ENCODE measurements around the gene CARD9.
"Not testable (repeated sequence)": the region's sequence is repeated elsewhere in the genome, so short reads cannot be mapped to it uniquely, and the experiment has no call there.

CARD9 gene

DNA sequence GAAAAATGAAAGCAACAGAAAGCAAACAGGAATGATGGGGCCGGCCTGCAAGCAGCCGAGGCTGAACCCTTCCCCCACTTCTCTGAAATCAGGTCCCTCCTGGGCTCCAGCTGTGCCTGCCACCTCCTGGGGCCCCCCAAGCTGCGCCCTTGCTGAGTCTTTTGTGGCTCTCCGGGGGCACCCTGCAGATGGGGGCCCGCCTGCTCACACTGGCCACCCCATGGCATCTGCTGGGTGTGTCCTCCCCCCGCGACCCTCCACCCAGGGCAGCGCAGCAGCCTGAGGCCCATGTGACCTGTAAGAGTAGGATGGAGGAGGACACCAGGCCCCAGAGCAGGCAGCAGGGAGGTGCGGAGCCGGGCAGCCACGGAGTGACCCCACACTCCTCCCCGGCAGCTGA is 40.4 kb downstream of the CARD9 start:
- DNase-seq = no peak

DNA sequence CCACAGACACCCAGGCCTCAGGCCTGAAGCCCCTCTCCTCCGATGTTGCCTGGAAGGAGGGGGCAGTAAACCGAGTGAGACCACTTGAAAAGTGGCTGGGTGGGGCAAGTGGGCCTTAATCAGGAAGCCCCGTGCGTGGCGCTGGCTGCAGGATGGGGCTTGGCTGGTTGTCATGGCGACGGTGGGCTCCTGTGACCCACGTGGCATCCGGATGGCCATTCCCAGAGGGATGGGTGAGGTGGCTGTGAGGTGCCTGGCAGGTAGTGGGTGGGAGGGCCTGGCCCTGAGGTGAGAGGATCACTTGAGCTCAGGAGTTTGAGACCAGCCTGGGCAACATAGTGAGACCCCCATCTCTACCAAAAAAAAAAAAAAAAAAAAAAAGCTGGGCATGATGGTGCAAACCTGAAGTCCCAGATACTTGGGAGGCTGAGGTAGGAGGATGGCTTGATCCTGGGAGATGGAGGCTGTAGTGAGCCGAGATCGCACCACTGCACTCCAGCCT is 40.9 kb downstream of the CARD9 start:
- no peak for DNase-seq

DNA sequence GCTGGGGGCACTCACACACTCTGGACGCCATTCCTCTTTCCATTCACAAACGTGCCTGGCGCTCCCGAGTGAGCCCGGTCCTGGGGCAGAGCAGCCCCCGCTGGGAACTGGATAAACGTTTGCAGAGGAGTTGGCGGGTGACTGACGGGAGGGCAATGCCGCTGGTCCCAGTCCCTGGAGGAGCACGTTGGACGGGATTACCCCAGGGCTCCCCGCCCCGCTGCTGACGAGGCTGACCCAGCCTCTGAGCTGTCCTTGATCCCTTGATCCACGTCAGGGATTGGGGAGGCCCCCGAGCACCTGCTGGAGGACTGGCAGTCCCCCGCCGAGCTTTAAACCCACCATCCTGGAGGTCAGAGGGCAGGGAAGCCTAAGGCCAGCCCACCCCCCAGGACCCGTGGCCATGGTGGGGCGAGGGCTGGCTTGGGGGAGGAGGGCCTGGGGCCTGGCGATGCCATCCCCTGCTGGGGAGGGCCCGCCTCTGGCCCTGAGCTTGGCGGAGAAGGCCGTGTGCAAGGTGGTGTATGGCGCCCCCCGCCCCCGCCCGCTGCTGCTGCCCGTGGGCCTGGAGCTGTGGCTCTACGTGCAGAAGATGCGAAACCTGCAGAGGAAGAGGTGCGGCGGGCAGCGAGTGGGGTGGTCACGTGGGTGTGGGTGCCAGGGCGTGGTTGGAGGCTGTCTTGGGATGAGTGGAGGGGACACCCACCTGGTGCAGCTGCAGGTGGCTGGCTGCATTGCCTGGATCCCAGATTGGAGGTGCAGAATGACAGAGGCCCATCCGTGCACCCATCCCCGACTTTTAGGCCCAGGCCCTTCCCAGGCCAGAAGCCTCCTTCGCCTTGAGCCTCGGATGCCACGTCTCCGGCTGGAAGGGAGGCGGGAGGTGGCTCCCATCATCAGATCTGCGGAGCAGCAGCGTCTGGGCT is 41.6 kb downstream of the CARD9 start:
- DNase-seq = no peak

DNA sequence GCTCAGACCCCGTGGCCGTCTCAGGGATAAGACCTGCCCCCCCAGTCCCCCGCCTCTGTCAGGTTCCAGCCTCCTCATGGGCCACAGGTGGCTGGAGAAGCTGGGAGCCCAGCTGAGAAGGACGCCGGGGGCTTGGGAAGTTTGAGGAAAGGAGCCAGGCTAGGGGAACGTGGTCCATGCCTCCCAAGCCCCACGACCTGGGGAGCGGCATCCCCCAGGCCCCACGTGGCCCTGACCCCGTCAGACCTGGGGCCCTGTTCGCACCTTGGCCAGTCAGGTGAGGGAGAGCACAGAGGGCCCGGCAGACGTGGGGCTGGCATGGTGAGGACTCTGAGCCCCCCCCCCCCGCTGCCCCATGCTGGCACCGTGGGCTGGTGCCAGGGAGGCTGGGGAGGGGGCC is 42.4 kb downstream of the CARD9 start:
- DNase-seq = no peak

DNA sequence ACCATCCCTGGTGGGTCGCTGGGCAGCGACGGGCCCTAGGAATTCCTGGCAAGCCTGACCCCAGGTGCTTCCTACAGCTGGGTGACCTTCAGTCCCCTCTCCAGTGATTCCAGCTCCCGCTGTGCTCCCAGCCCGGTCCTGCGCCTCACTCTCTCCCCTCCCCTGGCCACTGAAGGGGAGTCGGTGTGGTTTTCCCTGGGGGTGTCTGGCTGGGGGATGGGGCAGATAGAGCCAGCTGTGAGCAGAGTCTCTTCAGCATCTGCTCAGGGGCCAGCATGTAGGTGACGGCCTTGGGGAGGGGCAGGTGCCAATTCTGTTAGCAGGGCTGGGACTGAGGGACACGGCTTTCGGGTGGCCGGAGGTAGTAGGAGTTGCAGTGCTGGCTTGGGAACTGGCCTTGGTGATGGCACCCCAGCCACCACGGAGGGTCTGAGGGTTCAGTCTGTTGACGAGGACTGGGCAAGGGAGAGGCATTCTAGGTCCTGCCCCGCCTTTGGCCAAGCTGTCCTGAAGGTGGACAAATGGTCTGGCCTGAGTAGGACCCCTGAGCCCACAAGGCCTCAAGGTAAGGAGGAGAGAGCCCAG is 43.0 kb downstream of the CARD9 start:
- DNase-seq = no peak

DNA sequence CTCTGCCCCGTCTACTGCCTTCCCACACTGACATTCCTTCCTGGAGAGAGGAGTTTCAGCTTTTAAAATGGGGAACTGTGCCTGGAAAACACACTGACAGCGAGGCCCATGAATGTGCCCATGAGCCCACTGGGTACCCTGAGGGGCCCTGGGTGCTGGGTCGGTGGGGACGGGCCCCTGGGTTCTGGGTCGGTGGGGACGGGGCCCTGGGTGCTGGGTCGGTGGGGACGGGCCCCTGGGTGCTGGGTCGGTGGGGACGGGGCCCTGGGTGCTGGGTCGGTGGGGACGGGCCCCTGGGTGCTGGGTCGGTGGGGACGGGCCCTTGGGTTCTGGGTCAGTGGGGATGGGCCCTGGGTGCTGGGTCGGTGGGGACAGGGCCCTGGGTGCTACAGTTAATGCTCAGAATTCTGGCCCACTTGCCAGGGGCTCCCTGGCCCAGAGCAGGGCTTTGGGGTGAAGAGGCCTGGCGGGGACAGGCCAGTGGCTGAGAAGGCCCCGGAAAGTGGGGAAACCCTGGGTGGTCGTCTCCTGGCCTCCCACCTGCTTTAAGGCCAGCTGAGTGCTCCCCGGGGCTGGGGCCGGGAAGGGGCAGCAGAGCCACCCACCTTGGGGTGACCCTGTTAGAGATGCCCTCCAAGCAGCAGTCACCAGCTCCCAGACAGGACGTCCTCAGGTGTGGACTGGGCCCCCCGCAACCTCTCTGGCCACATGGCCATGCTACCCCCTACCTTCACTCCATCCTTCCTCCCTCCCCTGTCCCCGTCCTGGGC is 43.6 kb downstream of the CARD9 start:
- DNase-seq = no peak

DNA sequence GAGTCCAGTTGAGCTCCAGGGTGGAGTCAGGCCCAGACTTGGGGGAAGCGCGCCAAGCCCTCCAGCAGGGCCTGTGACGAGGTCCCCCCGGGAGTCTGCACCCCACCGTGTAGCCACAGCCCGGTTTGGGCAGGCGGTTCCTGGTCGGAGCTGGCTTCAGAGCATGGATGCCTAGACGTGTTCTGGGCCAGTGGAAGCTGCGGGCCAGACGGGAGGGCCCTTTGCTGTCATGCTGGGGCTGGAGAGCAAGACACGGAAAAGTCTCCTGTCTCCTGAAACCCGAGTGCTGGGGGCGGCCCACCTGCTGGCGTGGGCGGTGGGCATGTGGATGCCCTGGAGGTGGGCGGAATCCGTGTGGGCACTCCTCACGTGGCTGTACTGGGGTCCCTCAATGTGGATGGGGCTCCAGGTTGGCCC is 44.2 kb downstream of the CARD9 start:
- DNase-seq = no peak

DNA sequence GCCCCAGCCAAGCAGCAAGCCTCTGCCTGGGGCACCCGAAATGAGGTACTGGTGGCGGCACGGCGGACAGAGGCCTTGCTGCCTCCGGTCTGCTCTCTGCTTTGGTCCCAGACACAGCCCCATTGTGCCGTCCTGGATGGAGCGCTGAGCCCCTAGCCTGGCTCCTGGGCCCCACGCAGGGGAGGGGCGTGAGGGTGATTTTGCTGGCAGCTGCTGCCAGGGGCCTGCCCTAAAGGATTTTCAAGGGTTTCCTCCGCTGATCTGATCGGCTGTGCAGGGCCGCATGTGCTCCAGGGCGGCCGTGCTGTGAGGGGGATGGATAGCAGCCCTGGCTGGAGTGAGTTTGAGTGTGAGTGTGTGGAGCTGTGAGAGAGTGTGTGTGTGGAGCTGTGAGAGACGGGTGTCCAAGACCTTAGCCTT is 44.8 kb downstream of the CARD9 start:
- no peak for DNase-seq

DNA sequence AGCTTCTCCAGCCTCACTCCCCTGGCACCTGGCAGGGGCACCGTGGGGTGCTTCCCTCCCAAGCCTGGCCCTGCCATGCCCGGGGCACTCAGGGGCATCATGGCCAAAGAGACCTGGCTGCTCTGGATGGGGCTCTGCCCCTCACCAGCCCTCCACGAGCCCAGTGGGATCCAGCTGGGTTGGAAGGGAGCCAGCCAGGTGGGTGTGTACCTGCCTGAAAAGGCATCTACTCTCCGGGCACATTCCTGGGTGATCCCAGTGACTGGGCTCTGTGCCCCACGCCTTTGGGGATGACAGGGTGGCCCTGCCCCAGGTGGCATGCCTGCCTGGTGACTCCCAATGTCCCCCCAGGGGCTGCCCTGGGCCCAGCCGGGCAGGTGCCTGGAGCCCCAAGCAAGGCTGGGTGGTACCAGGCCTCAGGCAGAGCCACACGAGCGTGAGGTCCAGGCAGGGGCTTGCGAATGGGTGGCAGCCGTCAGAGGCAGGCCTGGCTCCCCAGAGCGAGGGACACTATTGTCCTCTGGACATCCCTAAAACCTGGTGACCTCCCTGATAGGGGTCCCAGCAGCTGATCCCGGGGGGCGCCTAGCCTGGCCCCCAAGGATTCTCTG is 45.4 kb downstream of the CARD9 start:
- DNase-seq = no peak

DNA sequence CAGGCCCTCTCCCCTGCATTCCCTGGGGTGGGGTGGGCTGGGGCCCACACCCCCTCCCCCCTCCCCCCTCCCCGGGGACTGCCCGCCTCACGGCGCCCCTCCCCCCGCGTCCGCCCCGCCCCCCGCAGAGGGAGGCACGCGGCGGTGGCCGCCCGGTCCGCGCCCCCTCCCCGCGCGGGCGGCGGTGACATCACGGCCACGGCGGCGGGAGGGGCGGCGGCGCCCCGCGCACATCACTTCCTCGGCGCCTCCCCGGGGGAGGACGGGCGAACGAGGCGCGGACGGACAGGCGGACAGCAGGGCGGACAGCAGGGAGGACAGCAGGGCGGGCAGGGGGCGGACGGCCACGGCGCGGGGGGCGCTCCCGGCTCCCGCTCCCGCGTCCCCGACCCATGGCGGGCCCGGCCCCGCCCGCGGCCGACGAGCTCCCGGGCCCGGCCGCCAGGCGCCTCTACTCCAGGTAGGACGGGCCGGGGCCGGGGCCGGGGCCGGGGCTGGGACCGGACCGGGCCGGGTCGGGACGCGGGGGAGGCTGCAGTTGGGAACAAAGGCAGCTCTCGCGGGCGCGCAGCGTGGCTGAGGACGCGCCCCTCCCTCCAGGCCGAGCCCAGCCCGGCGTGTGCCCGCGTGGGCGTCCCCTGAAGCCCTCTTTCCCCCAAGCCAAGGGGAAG is 46.0 kb downstream of the CARD9 start, which contains the start of gene GPSM1:
TSS of gene GPSM1 (plus strand) at position 236 of the 671 bp plus-strand sequence. CDS start at position 393, 157 bp downstream.
- peak in 1 of 2 experiments; percentile 24 for DNase-seq

DNA sequence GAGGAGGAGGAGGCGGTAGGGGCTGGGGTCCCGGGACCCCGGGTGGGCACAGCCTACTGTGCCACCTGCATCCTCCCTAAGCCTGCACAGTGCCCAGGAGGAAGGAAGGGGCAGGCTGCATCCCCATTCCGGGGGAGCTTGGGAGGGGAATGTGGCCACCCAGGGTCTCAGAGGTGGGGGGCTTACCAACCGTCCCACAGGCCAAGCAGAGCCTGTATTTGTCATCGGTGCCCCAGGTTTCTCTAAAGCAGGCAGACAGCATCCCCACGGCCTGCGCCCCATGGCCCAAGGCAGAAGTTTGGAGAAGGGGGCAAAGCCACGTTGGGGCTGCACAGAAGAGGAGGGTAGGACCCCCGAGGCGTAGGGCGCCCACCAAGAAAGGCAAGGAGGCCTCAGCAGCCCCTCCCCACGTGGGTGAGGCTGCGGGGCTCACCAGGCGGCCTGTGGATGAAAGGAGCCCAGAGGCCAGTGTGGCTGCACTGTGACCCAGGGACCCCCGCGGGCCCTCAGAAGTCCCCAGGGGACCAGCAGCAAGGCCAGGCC is 46.6 kb downstream of the CARD9 start:
- DNase-seq = no peak

DNA sequence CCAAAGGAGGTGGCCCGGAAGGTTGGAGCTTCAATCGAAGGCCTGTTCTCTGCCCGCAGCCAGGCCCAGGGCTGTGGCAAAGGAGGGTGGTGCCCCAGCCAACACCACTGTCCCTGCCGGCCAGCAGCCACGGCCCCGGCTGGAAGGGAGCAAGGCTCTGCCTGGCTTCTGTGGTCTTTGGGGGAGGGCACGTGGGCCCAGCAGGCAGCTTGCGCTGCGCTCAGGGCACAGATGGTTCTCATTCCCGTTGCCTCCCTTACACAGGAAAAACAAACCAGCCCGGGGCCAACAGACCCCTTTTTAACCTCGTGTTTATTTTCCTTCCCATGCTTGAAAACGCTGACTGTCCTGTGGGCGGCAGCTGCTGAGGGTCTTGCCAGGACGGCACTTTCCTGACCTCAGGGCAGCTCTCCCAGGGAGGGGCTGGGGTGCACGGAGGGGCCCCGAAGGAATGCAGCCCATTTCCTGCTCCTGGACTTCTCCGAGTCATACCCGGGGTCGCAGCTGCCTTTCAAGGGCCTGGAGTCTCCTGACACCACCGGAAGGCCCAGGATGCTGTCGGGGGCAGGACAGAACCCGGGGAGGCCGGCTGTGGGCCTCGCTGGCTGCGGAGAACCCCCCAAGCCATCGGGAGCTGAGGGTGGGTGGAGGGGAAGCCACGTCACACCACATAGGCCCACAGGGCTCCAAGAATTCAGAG is 47.3 kb downstream of the CARD9 start:
- no peak for DNase-seq

DNA sequence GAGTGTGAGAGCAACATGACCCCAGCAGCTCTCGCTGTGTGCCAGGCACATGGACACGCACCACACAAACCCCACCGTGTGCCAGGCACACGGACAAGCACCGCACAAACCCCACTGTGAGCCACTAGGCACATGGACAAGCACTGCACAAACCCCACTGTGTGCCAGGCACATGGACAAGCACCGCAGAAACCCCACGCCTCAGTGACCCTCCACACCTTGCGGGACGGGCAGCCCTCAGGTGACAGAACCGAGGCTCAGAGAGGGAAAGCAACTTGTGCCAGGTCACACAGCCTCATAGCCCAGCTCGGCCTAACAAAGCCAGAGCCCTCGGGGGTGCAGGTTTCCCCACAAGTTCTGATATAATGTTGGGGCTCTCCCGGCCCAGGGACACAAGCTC is 48.1 kb downstream of the CARD9 start:
- DNase-seq = no peak

DNA sequence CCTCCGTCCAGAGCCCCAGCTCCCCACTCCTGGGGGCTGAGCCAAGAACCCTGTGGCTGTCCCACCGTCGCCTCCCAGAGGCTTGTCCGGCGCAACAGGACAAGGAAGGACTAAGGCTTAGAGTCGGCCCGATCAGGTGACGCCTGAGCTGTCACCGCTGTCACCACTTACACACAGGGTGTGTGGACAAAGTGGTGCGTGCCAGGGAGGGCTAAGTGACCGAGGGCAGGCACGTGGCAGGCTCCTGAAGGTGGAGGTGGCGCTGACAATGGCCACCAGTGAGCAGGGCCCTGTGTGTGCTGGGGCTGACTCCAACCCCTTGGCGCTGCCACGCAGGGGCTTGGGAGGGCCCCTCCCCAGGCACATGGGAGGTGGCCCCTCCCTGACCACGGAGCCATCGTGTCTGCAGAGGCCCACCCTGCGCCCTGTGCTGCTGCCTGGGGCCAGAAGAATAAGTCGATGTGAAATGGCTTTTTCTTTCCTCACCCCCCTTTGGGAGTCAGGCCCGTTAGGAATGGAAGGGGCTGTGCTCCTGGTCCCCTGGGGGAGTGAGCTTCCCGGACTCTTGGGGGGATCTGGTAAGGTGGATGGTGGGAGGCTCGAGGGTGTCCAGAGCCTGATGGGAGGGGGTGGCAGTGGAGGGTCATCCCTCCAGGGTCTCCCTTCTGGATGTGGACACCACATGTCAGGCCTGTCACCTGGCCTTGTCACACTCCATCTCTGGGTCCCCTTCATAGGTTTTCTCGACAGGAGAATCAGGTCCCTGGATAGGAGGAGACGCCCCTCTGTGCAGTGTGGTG is 48.8 kb downstream of the CARD9 start:
- no peak for DNase-seq

DNA sequence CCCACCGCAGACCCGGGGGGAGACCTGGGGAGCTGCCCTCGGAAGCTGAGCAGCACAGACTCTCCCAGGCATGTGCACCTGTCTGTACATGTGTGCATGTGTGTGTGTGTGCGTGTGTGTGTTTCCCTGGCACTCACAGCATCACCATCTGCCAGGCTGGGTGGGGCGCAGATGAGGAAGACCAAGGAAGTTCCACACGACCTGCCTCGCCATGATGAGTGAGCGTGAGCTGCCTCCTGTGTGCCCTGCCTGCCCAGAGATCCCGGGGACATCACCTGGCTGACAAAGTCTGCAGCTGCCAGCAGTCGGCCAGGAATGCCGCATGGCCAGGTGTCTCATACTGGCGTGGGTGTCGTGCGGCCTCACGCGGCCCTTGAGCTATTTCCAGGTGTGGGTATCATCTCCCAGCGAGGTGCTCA is 50.1 kb downstream of the CARD9 start:
- no peak for DNase-seq

DNA sequence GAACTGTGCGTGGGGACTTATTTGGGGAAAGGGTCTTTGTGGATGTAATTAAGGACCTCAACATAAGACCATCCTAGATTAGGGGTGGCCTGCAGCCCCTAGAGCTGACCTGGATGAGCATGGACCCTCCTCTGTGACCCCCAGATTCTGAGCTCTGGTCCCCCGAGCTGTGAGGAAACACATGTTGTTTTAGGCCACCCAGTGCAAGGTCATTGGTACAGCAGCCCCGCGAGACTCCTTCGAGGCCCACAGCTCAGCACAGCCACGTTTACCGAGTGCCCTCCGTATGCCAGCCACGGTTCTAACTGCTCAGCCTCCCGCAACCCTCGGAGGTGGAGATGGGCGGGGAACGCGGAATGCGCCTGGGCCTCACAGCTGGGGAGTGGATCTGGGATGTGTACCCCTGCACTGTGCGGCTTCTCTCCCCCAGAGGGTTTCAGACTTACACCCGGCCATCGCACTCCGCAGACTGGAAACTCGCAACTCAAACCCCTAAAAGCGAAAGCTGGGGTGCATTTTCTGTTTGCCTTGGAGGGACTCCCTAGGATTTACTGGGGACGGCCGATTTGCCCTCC is 50.6 kb downstream of the CARD9 start:
- no peak for DNase-seq

DNA sequence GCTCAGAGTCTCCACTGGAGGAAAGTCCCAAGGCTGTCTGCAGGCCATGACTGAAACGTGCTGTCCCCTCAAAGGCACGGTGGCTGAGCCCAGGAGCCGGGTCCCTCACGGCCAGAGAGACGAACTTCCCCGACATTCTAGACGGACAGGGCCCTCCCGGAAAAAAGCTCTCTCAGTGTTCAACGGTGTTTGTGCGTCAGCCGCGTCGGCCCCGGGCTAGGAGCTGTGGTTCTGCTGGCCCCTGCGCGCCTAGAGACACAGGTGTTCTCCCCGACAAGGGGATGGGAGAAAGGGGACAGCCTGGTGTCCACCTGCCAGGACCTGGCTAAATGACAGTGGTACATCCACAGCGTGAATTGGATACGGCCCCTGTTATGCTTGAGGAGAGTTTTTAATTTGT is 51.9 kb downstream of the CARD9 start:
- DNase-seq = no peak

DNA sequence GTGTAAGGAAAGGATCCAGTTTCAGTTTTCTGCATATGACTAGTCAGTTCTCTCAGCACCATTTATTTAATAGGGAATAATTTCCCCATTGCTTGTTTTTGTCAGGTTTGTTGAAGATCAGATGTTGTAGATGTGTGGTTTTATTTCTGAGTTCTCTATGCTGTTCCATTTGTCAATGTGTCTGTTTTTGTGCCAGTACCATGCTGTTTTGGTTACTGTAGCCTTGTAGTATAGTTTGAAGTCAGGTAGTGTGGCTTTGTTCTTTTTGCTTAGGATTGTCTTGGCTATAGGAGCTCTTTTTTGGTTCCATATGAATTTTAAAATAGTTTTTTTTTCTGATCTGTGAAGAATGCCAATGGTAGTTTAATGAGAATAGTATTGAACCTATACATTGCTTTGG is 52.5 kb downstream of the CARD9 start:
- not testable (repeated sequence) for DNase-seq

DNA sequence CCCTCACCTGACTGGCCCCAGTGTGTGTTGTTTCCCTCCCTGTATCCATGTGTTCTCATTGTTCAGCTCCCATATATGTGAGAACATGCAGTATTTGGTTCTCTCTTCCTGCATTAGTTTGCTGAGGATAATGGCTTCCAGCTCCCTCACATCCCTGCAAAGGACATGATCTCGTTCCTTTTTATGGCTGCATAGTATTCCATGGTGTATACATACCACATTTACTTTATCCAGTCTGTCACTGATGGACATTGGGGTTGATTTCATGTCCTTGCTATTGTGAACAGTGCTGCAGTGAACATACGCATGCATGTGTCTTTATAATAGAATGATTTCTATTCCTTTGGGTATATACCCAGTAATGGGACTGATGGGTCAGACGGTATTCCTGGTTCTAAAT is 53.5 kb downstream of the CARD9 start:
- not testable (repeated sequence) for DNase-seq

DNA sequence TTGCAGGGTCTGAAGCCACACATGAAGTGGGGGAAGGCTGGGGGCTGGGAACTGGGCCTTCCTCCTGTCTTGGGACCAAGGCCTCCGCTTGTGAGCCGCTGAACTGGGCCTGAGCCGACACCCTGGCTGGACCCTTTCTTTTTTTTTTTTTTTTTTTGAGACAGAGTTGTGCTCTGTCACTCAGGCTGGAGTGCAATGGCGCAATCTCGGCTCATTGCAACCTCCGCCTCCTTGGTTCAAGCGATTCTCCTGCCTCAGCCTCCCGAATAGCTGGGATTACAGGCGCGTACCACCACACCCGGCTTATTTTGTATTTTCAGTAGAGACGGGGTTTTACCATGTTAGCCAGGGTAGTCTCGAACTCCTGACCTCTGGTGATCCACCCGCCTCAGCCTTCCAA is 54.2 kb downstream of the CARD9 start:
- DNase-seq = not testable (repeated sequence)
